Subcutaneous adipose tissue (tissue), 4 donors: Measurements from ENCODE around the gene PTAFR. TPM values are rescaled to one million over a fixed set of nuclear protein-coding genes. Genes with fewer than 3 reads are reported as not detected.

Experiments used
- CTCF ChIP-seq: fragments of 450-650 bp; IDR thresholded peaks from one replicate; pipeline ENCODE4 v1.5.1; 2016; ENCODE audit warnings: low read depth, mild to moderate bottlenecking, control low read depth, antibody characterized with exemption, moderate library complexity
- total RNA-seq, 4 donors: library from RNA; depleted of rRNA; stranded (reverse); fragments of >200 nt; gene quantifications; one replicate each; pipeline ENCODE4 v1.1.0, GENCODE V29; 2016

Gene PTAFR
- total RNA-seq, 4 donors from 2014 or later, result 6.4 to 24.8 (median 7.6) TPM

GRCh38 chr1:28161751-28162150, 14.7 kb downstream of the PTAFR start:
- no peak for TF ChIP-seq CTCF

GRCh38 chr1:28160782-28161266, 15.7 kb downstream of the PTAFR start:
- no peak for TF ChIP-seq CTCF

- TF ChIP-seq CTCF, result no peak
These were observed 16.8 kb downstream of the PTAFR start for GRCh38 chr1:28159680-28160079.

GRCh38 chr1:28159243-28159642, 17.2 kb downstream of the PTAFR start:
- TF ChIP-seq CTCF, result no peak

GRCh38 chr1:28157894-28158293, 18.6 kb downstream of the PTAFR start:
- TF ChIP-seq CTCF, result no peak

- TF ChIP-seq CTCF, result no peak
These were observed 19.7 kb downstream of the PTAFR start for GRCh38 chr1:28156821-28157220.

- no peak for TF ChIP-seq CTCF
These were observed 20.9 kb downstream of the PTAFR start for GRCh38 chr1:28155628-28156027.
